ENCODE measurements around the gene FRMPD1. TPM values are rescaled to one million over a fixed set of nuclear protein-coding genes. Genes with fewer than 3 reads are reported as not detected.
"Not testable (repeated sequence)": the region's sequence is repeated elsewhere in the genome, so short reads cannot be mapped to it uniquely, and the experiment has no call there.

The FRMPD1 gene
- total and polyA plus RNA-seq, 9 donors = 0.01 to 0.46 (median 0.26) TPM; not detected in 4

GRCh38 chr9:37753489-37754190 lies 102.9 kb downstream of the FRMPD1 start, which contains the start of gene TRMT10B:
TSS of gene TRMT10B (plus strand) at chr9:37753805. CDS start at chr9:37761932, 8,127 bp downstream.
- H3K4me1 ChIP-seq (ENCODE audit: insufficient read depth) = peaks cover 3% of the 10 kb centered on the region
- H3K27ac ChIP-seq = peak within 1 kb of the TSS; percentile 61 to 74
- H3K27me3 ChIP-seq = no peaks in the 10 kb centered on the region
- 2 to 3% (median 3%) methylated on average over 39 to 40 of the region's 40 CpGs for WGBS, 3 donors
- no peak for TF ChIP-seq CTCF (IDR thresholded peaks at IDR 0.05)
- no peak for TF ChIP-seq EP300 (IDR thresholded peaks at IDR 0.05)
- no peak for TF ChIP-seq POLR2A (IDR thresholded peaks at IDR 0.05)
- no peaks in the 10 kb centered on the region for H3K36me3 ChIP-seq
- peak within 1 kb of the TSS; percentile 87 for H3K4me3 ChIP-seq
- peak; percentile 62 to 82 (median 73) for DNase-seq
- no peaks in the 10 kb centered on the region for H3K9me3 ChIP-seq
- intact Hi-C loops (cut with DNase I) = no loop called here

GRCh38 chr9:37758747-37759146 lies 108.0 kb downstream of the FRMPD1 start:
- WGBS, 3 donors = 75 to 84% (median 79%) methylated on average over 3 of the region's 3 CpGs
- Histone ChIP-seq H3K4me1 (ENCODE audit: insufficient read depth) (no peaks in the 10 kb centered on the region), H3K9me3 (no peaks in the 10 kb centered on the region), H3K4me3 (no peak overlapping the region), H3K27me3 (no peaks in the 10 kb centered on the region), H3K36me3 (no peaks in the 10 kb centered on the region), H3K27ac (no peak overlapping the region)
- DNase-seq = no peak
- no peak for TF ChIP-seq CTCF (IDR thresholded peaks at IDR 0.05)
- TF ChIP-seq EP300 (IDR thresholded peaks at IDR 0.05) = no peak
- no peak for TF ChIP-seq POLR2A (IDR thresholded peaks at IDR 0.05)
- intact Hi-C loops (cut with DNase I) = no loop called here

DNA sequence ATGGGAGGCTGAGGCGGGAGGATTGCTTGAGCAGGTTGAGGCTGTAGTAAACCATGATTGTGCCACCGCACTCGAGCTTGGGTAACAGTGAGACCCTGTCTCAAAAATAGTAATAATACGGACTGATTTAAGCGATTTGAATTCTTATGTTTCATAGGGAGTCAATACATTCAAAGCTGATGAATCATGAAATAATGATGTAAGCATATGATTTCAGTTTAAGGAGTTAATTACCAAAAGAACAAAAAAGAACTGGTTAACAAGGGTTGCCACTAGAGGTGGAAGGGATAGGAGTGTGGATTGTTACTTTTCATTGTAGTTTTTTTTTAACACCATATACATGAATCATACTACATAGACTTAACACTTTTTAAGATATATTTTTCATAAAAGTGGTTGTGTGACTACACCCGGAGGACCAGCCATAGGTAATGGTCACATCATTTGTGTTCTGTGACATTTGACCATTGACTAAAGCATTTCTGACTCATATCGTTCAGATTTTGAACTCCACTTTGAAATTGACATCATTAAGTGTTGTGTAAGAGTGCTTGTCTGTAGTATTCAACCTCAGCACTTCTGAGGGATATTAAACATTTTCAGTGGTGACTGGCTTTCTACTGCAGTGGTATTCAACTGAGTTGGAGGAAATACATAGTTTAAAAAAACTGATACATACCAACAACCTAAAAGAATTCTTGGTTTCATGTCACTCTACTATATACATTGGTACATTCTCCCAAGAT lies 109.8 kb downstream of the FRMPD1 start:
- no peak for TF ChIP-seq CTCF (IDR thresholded peaks at IDR 0.05)
- no peak for TF ChIP-seq POLR2A (IDR thresholded peaks at IDR 0.05)
- TF ChIP-seq EP300 (IDR thresholded peaks at IDR 0.05) = no peak
- Histone ChIP-seq H3K4me3 (no peak overlapping the region), H3K4me1 (ENCODE audit: insufficient read depth) (no peaks in the 10 kb centered on the region), H3K27ac (no peak overlapping the region), H3K27me3 (no peaks in the 10 kb centered on the region), H3K36me3 (no peaks in the 10 kb centered on the region), H3K9me3 (no peaks in the 10 kb centered on the region)
- intact Hi-C loops (cut with DNase I) = no loop called here
- DNase-seq = no peak
- WGBS, 3 donors = 87 to 90% (median 90%) methylated on average over 7 of the region's 7 CpGs

GRCh38 chr9:37761511-37761910 lies 110.8 kb downstream of the FRMPD1 start:
- TF ChIP-seq EP300 (IDR thresholded peaks at IDR 0.05) (no peak), POLR2A (IDR thresholded peaks at IDR 0.05) (no peak), CTCF (IDR thresholded peaks at IDR 0.05) (no peak)
- H3K27me3 ChIP-seq = no peaks in the 10 kb centered on the region
- H3K4me3 ChIP-seq = no peak overlapping the region
- no peak overlapping the region for H3K27ac ChIP-seq
- H3K4me1 ChIP-seq (ENCODE audit: insufficient read depth) = no peaks in the 10 kb centered on the region
- H3K9me3 ChIP-seq = no peaks in the 10 kb centered on the region
- 13 to 46% (median 20%) methylated on average over 3 of the region's 3 CpGs for WGBS, 3 donors
- no peaks in the 10 kb centered on the region for H3K36me3 ChIP-seq
- intact Hi-C loops (cut with DNase I) = no loop called here
- DNase-seq = no peak

GRCh38 chr9:37765263-37765662 lies 114.5 kb downstream of the FRMPD1 start:
- H3K9me3 ChIP-seq; H3K27me3 ChIP-seq; DNase-seq; H3K4me3 ChIP-seq; H3K36me3 ChIP-seq; H3K4me1 ChIP-seq (ENCODE audit: insufficient read depth); H3K27ac ChIP-seq; intact Hi-C loops (cut with DNase I): not testable (repeated sequence)
- WGBS, 3 donors = 83 to 98% (median 95%) methylated on average over 6 of the region's 6 CpGs

Measured in ovary (tissue), 9 donors.